HG02798 (cell line): ENCODE results near the gene POLE3.
A peak's percentile ranks its signal among the peaks of the same experiment; 100 is the strongest.
"Not testable (repeated sequence)": the region's sequence is repeated elsewhere in the genome, so short reads cannot be mapped to it uniquely, and the experiment has no call there.

Experiments
- ATAC-seq: cut with Tn5 transposase; IDR thresholded peaks from one replicate; pipeline ENCODE4 v1.9.1; 2021; ENCODE audit warnings: mild to moderate bottlenecking; ENCODE audit not compliant: unreplicated experiment, poor library complexity

The POLE3 gene

DNA sequence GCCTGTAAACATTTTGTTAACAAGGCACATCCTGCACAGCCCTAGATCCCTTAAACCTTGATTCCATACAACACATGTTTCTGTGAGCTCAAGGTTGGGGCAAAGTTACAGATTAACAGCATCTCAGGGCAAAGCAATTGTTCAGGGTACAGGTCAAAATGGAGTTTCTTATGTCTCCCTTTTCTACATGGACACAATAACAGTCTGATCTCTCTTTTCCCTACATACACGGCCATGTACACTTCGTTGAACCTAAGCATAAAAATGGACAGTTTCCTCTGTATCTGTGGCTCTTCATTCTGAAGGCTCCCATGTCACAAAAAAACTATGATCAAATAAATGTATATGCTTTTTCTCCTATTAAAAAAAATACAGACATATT is 30.7 kb downstream of the POLE3 start:
- ATAC-seq, result not testable (repeated sequence)

DNA sequence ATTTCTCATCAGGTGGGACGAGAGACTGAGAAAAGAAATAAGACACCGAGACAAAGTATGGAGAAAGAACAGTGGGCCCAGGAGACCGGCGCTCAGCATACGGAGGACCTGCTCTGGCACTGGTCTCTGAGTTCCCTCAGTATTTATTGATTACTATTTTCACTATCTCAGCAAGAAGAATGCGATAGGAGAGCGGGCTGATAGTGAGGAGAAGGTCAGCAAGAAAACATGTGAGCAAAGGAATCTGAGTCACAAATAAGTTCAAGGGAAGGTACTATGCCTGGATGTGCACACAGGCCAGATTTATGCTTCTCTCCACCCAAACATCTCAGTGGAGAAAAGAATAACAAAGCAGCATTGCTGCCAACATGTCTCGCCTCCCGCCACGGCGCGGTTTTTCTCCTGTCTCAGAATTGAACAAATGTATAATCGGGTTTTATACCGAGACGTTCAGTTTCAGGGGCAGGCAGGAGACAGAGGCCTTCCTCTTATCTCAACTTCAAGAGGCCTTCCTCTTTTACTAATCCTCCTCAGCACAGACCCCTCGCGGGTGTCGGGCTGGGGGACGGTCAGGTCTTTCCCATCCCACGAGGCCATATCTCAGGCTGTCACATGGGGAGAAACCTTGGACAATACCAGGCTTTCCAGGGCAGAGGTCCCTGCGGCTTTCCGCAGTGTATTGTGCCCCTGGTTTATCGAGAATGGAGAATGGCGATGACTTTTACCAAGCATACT is 31.2 kb downstream of the POLE3 start:
- ATAC-seq, result not testable (repeated sequence)

DNA sequence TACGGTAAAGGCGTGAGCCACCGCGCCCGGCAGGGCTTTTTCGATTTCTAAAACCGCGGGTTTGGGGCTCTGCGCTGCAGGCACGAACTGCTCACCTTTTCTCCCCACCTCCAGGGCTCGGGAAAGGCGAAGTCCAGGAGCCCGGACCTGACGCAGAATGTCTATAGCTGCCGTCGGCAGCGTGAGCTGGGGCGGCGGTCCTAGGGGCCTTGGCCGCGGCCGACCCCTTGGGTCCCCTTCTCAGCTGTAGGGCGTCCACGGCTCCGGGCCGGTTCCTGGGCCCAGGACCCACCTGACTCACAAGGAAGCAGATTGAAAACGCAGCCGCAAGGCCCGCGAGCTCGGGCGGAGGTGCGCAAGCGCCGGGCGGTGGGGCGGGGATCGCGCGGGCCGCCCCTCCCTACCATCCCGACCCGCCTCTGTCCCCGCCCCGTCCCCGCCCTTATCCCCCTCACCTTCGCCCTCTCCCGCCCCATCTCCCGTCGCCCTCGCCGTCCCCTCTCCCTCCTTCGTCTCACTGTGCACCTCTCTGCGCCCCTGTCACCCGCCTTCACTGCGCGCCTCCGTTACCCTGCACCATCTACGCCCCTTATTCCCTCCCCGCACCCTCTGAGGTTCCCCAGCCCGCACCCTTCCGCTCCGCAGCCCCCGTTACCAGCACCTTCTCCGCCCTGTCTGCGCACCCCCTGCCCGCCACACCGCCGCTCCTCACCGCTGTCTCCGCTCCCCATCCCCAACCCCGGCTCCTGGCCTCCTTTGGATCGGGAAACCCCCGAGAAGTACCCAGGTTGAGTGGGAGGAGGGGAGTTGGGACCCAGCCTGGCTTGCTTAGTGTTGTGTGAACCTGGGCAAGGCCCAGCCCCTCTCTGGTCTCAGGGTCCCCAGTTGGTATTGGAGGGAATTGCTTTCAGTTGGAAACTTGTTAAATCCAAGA is 33.6 kb downstream of the POLE3 start, which contains the start of gene HDHD3:
Gene HDHD3 (minus strand): TSS at position 353 of the 934 bp plus-strand sequence. CDS start 2,632 bp downstream, outside the sequence.
- peak; percentile 89 for ATAC-seq

DNA sequence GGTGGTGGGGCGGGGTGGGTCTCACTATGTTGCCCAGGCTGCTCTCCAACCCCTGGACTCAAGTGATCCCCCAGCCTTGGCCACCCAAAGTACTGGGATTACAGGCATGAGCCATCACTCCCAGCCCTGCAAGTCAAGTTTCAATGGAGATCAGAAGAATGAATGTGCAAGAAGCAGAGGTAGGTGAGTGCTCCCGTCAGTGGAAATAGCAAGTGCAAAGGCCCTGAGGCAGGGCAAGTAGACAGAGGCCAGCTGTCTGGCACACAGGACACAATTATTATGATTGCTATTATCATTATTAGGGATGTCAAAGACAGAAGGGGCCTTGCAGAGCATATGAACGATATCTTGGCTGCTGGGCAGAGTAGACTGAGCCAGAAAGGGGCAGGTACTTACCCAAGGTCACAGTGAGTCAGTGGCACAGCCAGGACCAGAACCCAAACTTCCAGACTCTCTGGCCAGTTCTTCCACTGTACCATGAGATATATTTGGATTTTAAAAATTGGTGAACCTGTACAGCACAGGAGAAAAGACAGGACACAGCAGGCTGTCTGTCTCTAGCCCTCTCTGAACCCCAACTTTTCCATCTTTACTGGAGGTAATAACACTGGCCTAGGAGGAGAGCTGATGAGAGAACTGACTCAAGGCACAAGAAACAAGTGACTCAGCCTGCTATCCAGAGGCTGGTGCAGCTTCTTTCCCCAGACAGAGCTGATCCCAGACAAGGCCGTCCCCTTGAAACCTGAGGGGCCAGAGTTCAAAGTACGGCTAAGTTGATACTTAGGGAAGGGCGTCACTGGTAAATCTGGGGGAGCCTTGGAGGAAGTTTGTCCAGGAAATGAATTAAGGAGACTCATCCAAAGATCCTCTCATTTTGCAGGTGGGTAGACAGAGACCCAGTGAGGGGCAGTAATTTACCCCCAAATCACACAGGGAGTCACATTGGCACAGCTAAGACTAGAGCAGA is 35.1 kb downstream of the POLE3 start:
- ATAC-seq, result no peak

DNA sequence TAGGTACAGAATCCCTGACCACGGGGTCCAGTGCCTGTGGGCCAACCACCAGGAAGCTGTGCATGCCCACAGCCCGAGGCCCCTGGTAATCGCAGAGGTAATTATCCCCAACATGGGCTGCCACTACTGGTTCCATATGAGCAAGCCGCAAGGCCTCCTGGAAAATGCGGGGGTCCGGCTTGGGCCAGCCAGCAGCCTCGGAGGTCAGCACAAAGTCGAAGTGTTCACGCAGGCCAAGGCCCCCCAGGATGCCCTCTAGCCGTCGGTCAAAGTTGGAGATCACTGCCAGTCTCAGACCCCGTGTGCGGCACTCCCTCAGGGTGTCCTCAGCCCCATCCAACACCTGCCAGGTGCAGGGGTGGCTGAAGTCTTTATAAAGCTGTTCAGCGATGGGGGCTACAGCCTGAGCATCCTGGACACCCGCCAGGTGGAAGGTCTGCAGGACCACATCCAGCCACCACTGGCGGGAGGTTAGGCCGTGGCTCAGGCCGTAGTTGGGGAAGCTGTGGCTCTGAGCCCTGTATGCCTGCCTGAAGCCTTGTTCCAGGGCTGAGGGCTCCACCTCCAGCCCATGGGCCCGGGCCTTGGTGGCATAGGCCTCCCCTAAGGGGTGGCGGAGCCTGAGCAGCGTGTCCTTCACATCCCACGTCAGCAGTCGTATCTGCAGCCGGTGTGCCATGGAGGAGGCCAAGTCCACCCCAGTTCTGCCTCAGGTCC is 36.6 kb downstream of the POLE3 start:
- no peak for ATAC-seq

DNA sequence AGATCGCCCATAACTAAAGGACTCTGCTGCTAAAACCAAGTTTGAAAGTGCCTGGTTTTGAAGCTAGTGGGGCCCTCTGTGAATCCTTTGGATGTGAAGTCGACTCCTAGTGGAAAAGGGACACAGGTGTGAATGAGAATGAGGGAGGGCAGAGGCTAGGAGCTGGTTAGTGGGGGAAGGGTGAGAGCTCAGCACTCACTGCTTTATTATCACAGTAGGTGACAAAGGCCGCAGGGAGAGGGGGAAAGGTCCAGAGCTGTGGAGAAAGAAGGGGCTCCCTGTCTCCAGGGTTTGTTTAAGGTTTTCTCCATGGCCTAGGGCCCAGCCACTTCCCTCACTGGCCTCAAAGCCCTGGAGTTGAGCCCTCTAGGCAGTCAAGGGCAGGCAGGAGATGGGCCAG is 37.2 kb downstream of the POLE3 start:
- ATAC-seq, result no peak

DNA sequence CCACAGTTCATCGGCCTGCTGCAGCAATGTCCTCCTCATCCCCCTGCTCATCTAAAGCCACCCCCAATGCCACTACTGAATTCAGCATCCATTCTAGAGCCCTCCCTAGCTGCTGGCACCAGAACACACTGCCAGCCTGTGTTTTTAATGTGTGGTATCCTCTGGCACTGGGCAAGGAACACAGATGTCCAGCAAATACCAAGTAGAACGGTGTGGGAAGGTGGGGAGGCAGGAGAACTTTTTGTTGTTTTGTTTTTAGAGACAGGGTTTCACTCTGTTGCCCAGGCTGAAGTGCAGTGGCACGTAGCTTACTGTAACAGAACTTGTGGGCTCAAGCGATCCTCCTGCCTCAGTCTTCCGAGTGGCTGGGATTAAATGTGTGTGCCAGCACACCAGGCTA is 38.4 kb downstream of the POLE3 start:
- no peak for ATAC-seq

DNA sequence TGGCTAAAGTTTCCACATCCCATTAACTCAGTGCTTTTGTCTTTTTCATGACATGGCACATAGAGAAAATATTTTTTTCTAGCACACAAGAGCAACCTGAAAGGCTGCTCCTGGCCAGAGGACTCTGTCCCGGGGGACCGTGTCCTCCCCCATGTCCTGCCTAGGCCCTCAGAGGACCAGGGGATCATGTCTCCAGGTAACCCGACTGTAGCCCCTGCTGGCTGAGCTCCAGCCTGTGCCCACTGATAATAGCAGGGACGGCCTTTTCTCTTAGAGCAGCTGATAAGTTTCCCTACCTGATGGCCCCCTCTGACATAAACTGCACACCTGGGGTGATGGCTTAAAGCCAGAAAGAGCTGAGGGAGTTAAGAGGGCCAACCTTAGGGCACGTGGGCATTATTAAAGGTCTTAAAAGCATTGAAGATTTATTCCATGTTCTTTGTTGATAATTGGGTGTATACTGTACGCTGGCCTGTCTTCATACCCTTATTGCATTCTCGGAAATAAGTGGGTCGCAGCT is 39.6 kb downstream of the POLE3 start:
- no peak for ATAC-seq

DNA sequence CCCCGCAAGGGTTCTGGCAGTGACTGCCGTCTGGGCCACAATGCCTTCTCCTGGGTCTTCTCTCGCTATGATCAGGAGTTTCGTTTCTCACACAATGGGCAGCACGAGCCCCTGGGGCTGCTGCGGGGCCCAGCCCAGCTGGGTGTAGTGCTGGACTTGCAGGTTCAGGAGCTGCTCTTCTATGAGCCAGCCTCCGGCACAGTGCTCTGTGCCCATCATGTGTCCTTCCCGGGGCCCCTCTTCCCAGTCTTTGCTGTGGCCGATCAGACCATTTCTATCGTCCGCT is 40.7 kb downstream of the POLE3 start:
- no peak for ATAC-seq

DNA sequence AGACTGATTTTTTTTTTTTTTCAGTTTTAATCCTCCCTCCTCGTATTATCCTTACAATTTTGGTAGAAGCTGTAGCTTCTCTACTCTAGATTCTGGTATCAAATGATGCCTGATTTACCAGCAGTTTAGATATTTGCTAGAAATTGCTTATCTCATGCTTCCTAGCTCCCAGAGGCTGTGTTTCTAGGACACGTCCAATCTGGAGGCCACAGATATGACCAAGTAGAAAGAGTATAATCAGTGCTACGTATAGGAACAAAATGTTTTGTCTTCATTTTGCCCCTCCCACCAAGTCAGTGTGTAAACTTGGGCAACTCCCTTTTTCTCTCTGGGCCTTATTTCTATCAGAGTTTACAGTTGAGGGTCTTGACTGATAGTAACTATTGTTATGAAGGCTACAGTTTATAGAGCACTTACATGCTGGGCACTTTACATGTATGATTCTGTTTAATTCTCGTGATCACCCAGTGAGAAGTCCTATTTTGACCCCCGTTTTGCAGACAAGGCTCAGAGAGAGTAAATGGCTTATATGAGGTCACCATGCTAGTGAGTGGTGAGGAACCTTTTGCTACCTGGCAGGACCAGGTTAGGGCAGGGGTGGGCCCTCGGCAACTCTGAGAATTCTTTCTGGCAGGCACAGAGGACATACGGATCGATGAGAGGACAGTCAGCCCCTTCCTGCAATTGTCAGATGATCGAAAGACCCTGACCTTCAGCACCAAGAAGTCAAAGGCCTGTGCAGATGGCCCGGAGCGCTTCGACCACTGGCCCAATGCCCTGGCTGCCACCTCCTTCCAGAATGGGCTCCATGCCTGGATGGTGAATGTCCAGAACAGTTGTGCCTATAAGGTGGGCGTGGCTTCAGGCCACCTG is 41.3 kb downstream of the POLE3 start:
- ATAC-seq, result no peak

DNA sequence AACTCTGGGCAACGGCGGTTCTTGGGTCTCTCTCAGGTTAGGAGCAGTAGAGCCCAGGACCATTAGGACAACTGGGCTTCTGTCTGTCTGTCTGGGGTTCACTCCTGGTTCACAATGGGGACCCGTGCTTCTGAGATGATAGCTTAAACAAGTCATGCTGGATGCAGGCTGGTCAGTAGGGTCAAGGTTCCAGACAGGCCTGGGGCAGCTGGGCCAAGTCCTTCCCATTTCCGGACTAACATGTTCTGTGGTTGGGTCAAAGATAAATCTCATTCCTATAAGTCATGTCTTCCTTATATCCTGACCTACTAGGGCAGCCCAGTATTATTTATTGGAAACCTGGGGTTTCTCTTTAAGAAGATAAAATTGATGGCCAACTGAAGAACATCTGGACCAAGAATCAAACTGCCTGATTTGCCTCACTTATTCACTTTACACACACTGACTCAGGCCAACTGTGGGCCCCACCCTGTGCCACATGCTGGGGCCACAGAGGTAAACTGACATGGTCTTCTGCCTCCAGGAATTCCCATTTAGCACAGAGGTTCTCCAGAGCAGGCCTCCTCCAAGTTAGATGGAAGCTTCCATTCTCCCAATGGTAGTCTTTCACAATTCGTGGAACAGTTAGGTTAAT is 42.0 kb downstream of the POLE3 start:
- no peak for ATAC-seq

DNA sequence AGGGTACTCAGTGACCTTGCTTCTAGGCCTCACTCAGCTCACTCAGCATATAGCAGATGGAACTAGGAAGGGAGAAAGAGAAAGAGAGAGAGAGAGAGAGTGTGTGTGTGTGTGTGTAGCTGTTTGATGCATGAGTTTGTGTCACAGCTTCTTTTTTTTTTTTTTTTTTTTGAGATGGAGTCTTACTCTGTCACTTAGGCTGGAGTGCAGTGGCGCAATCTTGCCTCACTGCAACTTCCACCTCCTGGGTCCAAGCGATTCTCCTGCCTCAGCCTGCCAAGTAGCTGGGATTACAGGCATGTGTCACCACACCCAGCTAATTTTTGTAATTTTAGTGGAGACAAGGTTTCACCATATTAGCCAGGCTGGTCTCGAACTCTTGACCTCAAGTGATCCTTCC is 44.8 kb downstream of the POLE3 start:
- ATAC-seq, result not testable (repeated sequence)

DNA sequence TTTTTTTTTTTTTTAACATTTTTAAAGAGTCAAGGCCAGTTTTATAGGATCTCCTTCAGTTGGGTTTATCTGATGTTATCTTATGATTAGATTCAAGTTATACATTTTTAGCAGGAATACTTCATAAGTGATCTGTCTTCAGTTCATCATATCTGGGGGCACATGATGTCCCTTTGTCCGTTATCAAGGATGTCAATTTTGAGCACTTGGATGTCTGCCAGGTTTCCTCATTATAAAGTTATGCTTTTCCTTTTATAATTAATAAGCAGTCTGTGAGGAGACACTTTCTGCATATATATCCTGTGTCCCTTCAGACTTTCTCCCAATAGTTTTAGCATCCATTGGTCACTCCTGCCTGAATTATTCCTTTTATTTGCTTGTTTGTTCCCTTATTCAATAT is 45.5 kb downstream of the POLE3 start:
- no peak for ATAC-seq

DNA sequence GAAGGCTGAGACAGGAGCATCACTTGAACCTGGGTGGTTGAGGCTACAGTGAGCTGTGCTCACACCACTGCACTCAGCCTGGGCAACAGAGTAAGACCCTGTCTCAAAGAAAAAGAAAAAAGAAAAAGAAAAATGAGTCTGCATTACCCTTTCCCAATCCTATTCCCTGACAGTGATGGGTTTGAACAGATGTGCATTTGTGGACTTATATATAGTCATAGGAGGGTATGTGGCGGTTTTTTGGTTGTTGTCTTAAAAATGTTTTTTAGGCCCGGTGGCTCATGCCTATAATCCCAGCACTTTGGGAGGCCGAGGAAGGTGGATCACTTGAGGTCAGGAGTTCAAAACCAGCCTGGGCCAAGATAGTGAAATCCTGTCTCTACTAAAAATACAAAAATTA is 47.1 kb downstream of the POLE3 start:
- no peak for ATAC-seq

DNA sequence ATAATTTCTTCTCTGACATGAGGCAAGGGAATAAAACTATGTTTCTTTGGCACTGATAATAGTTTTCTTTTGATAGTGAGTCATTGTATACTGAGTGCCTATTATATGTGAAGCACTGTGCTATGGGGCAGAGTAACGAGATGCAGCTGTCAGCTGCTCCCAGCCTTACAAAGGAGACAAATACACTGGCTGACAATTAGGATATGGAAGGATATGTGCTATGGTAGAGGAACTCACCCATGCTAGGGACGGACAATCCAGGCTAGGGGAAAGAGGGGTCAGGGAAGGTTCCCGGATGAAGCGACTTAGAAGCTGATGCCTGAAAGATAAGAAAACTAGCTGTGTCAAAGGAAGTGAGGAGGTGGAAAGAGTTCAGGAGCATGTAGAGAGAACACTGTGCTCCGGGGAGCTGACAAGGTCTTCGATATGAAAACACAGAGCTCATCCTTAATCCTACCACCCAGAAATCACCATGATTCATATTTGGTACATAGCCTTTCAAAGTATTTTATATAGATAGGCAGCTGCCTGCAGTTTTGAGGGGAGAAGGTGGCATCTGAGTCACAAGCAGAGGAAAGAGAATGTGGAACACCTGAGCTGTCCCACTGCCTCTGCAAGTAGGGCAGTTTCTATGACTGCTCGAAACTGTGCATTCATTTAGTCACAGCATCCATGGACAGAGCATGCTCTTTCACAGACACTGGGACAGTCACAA is 49.0 kb downstream of the POLE3 start:
- ATAC-seq, result no peak

DNA sequence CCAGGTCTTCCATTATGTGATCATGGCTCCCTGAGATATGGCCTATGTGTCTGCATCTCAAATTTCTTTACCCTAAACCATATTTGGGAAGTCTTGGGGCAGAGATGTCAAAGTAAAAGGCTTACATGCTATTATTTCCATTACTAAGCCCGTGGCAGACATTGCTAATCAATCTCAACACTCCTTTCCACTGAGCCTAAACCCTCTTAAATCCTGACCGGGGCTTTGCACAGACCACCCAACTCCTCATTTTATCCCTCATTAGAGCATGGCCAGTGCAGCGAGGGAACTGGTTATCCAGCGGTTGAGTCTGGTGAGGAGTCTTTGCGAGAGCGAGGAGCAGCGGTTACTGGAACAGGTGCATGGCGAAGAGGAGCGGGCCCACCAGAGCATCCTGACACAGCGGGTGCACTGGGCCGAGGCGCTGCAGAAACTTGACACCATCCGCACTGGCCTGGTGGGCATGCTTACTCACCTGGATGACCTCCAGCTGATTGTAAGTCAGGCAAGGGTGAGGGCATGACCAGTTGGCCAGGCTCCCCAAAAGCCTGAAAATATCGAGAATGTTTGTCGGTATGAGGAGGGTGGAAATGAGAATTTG is 50.1 kb downstream of the POLE3 start:
- no peak for ATAC-seq

DNA sequence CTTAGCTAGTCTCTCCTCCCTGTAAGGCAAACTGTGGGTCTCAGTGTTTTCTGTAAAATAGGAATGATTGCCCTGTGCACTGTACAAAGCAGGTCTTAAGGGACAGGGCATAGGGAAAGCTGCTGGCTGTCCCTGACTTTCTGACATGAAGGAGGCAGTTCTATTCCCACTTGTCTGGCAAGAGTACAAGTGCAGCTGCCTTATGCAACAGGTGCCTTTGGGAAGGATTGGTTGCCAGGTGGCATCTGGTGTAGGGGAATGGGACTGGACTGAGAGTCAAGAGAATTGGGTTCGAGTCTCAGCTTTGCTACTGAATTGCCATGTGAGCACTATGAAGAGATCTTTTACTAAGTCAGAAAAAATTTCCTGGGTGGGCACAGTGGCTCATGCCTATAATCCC is 51.1 kb downstream of the POLE3 start:
- no peak for ATAC-seq
